K562 (cell line): Measurements from ENCODE around the gene FMOD. TPM values are rescaled to one million over a fixed set of nuclear protein-coding genes. Genes with fewer than 3 reads are reported as not detected.

Experiments
- ATAC-seq: fragments of 200-7000 bp; cut with Tn5 transposase; 3 replicates; pipeline ENCODE4 v1.9.1; 2020; ENCODE audit warnings: moderate library complexity
- BruUV-seq: library from RNA; stranded (reverse); fragments of 400-500 nt; replicated peaks from 2 replicates; lab custom pipeline; 2021; lab: Mats Ljungman, UMichigan
- CTCF ChIA-PET: fragments of 300-600 bp; formaldehyde crosslinking; extraction: SDS; loops from one replicate; lab custom pipeline; 2021; ENCODE audit warnings: low intra/inter-chr PET ratio; lab: Yijun Ruan, JAX
- POLR2A ChIA-PET: fragments of 300-600, 350-650 bp; sonication (Branson Sonifier 250); formaldehyde crosslinking; extraction: SDS; loops from one replicate; lab custom pipeline; 2021; ENCODE audit warnings: antibody characterized with exemption, inconsistent platforms; lab: Yijun Ruan, JAX
- DNase-seq, 4 experiments: peaks; one replicate each; pipeline versions ENCODE4 v3.0.0 to v3.0.0-alpha.2; 2011 to 2018; ENCODE audit warnings: low spot score in 3 of 4, mixed read lengths in 3 of 4; ENCODE audit errors: extremely low read depth in 1 of 4
- FAIRE-seq: peaks from 2 replicates; lab custom pipeline; 2011; peaks lifted over from hg19 to GRCh38; lab: Jason Lieb, UNC
- H2AFZ ChIP-seq: 2 replicates; pipeline ENCODE4 v1.6.0; 2011; ENCODE audit warnings: low read depth, low read length, control low read depth, inconsistent platforms
- H3K27ac ChIP-seq: fragments of 200-600 bp; 3 replicates; pipeline ENCODE4 v1.8.0; 2011; ENCODE audit warnings: low read depth, mild to moderate bottlenecking, control low read depth, inconsistent platforms, low read length, moderate library complexity, mixed read lengths; ENCODE audit errors: extremely low read depth
- H3K27me3 ChIP-seq, 2 experiments: fragments of 300-600 bp in 1 of 2; 2 replicates in 1 of 2; 3 replicates in 1 of 2; pipeline versions ENCODE4 v1.6.0 to v1.8.0; 2011; ENCODE audit warnings: inconsistent platforms in 2 of 2, low read length in 2 of 2, mild to moderate bottlenecking in 1 of 2, mixed read lengths in 1 of 2, moderate library complexity in 1 of 2; ENCODE audit not compliant: control insufficient read depth in 2 of 2, insufficient read depth in 2 of 2
- H3K36me3 ChIP-seq: fragments of 300-600 bp; 3 replicates; pipeline ENCODE4 v1.8.0; 2011; ENCODE audit warnings: mild to moderate bottlenecking, low read length, inconsistent platforms; ENCODE audit not compliant: control insufficient read depth, insufficient read depth
- H3K4me1 ChIP-seq, 2 experiments: fragments of 200-600 bp in 1 of 2; replicated peaks in 1 of 2; 2 replicates in 1 of 2; 3 replicates in 1 of 2; pipeline versions ENCODE4 v1.5.1 to v1.8.0; 2011; ENCODE audit warnings: inconsistent platforms in 2 of 2, low read length in 2 of 2, mild to moderate bottlenecking in 1 of 2, mixed read lengths in 1 of 2, moderate library complexity in 1 of 2; ENCODE audit not compliant: control insufficient read depth in 2 of 2, insufficient read depth in 2 of 2
- H3K4me2 ChIP-seq: 2 replicates; pipeline ENCODE4 v1.6.1; 2011; ENCODE audit warnings: low read length, control low read depth, inconsistent platforms, mixed read lengths; ENCODE audit not compliant: insufficient read depth
- H3K4me3 ChIP-seq: fragments of 200-600 bp; sonication (generic), shearing (Covaris generic); 2 replicates; pipeline ENCODE4 v1.5.1; 2016; ENCODE audit warnings: control low read depth, inconsistent platforms
- H3K79me2 ChIP-seq: fragments of 200-600 bp; 3 replicates; pipeline ENCODE4 v1.8.0; 2011; ENCODE audit warnings: low read length, inconsistent platforms; ENCODE audit not compliant: control insufficient read depth, insufficient read depth
- H3K9ac ChIP-seq, 2 experiments: 2 replicates each; pipeline versions ENCODE4 v1.6.0 to v1.6.1; 2011; ENCODE audit warnings: low read depth in 2 of 2, low read length in 2 of 2, control low read depth in 1 of 2, inconsistent platforms in 1 of 2, mild to moderate bottlenecking in 1 of 2, mixed read lengths in 1 of 2; ENCODE audit not compliant: insufficient read depth in 1 of 2
- H3K9me1 ChIP-seq: one replicate; pipeline ENCODE4 v1.6.0; 2011; ENCODE audit warnings: inconsistent platforms, mild to moderate bottlenecking, low read length, moderate library complexity; ENCODE audit not compliant: control insufficient read depth, insufficient read depth
- H3K9me3 ChIP-seq: replicated peaks from 2 replicates; pipeline ENCODE4 v1.5.1; 2011; ENCODE audit warnings: low read depth, low read length, inconsistent platforms; ENCODE audit not compliant: control insufficient read depth, insufficient read depth
- H4K20me1 ChIP-seq: replicated peaks from 2 replicates; pipeline ENCODE4 v1.6.1; 2011; ENCODE audit warnings: low read length, inconsistent platforms, mixed read lengths; ENCODE audit not compliant: control insufficient read depth, insufficient read depth
- CREB1 ChIP-seq, 2 experiments: sonication (generic) in 1 of 2; formaldehyde crosslinking in 1 of 2; IDR thresholded peaks; 2 replicates each; pipeline versions ENCODE4 v1.6.1 to v1.8.0; 2012 to 2022; ENCODE audit warnings: inconsistent platforms in 1 of 2, mild to moderate bottlenecking in 1 of 2, missing genetic modification reagents in 1 of 2, moderate library complexity in 1 of 2
- CTBP1 ChIP-seq: fragments of 450-650 bp; IDR thresholded peaks from 2 replicates; pipeline ENCODE4 v1.6.1; 2016; ENCODE audit warnings: borderline replicate concordance
- FOXK1 ChIP-seq: sonication (generic); formaldehyde crosslinking; IDR thresholded peaks from 2 replicates; pipeline ENCODE4 v1.8.0; 2022; ENCODE audit warnings: missing genetic modification reagents, mild to moderate bottlenecking, borderline replicate concordance
- GTF2A2 ChIP-seq: IDR thresholded peaks from 2 replicates; pipeline ENCODE4 v1.6.1; 2016; ENCODE audit warnings: mild to moderate bottlenecking, missing genetic modification characterization, missing compliant biosample characterization
- KDM5B ChIP-seq: fragments of 200-600 bp; sonication (generic); IDR thresholded peaks from 2 replicates; pipeline ENCODE4 v1.6.1; 2012; ENCODE audit warnings: low read depth, mild to moderate bottlenecking, moderate library complexity, low read length, control low read depth, inconsistent platforms; ENCODE audit not compliant: insufficient replicate concordance
- MTA2 ChIP-seq: fragments of 450-650 bp; IDR thresholded peaks from 2 replicates; pipeline ENCODE4 v1.6.1; 2016; ENCODE audit warnings: low read depth
- MTA3 ChIP-seq: fragments of 450-650 bp; formaldehyde crosslinking; IDR thresholded peaks from 2 replicates; pipeline ENCODE4 v1.6.1; 2017; ENCODE audit warnings: mild to moderate bottlenecking, borderline replicate concordance
- NCOA1 ChIP-seq: fragments of 450-650 bp; IDR thresholded peaks from 2 replicates; pipeline ENCODE4 v1.6.1; 2016; ENCODE audit warnings: low read depth
- NCOA6 ChIP-seq: fragments of 450-650 bp; IDR thresholded peaks from 2 replicates; pipeline ENCODE4 v1.6.1; 2017; ENCODE audit warnings: mild to moderate bottlenecking
- NFIX ChIP-seq: fragments of 250-450 bp; sonication (Bioruptor Pico); IDR thresholded peaks from 2 replicates; pipeline ENCODE4 v1.4.0; 2020; ENCODE audit warnings: low read depth, mild to moderate bottlenecking, moderate library complexity
- PHF8 ChIP-seq: fragments of 200-600 bp; sonication (generic); IDR thresholded peaks from 2 replicates; pipeline ENCODE4 v1.6.1; 2012; ENCODE audit warnings: mixed run types, mild to moderate bottlenecking, inconsistent platforms, low read length, moderate library complexity, borderline replicate concordance
- PTTG1 ChIP-seq: fragments of 450-650 bp; IDR thresholded peaks from 2 replicates; pipeline ENCODE4 v1.6.1; 2016; ENCODE audit warnings: low read depth, mild to moderate bottlenecking, missing genetic modification characterization, missing compliant biosample characterization
- RNF2 ChIP-seq: sonication (generic); IDR thresholded peaks from 2 replicates; pipeline ENCODE4 v1.6.1; 2016
- SIX5 ChIP-seq, 2 experiments: IDR thresholded peaks; 2 replicates each; pipeline ENCODE4 v1.6.1; 2011; ENCODE audit warnings: low read length in 2 of 2, borderline replicate concordance in 1 of 2, low read depth in 1 of 2, mild to moderate bottlenecking in 1 of 2, moderate library complexity in 1 of 2; ENCODE audit not compliant: insufficient read depth in 1 of 2
- ZFPM2 ChIP-seq: fragments of 250-450 bp; sonication (Bioruptor Pico); IDR thresholded peaks from 2 replicates; pipeline ENCODE4 v1.5.1; 2022; ENCODE audit warnings: mild to moderate bottlenecking
- ZKSCAN8 ChIP-seq: fragments of 200-800 bp; sonication (Bioruptor generic); IDR thresholded peaks from 2 replicates; pipeline ENCODE4 v1.6.1; 2016; ENCODE audit warnings: missing genetic modification characterization, missing compliant biosample characterization
- ZNF316 ChIP-seq: fragments of 450-650 bp; IDR thresholded peaks from 2 replicates; pipeline ENCODE4 v1.6.1; 2016
- ZNF586 ChIP-seq: fragments of 450-650 bp; formaldehyde crosslinking; conservative IDR thresholded peaks from 2 replicates; pipeline ENCODE4 v1.4.0; 2020; ENCODE audit warnings: mild to moderate bottlenecking, moderate library complexity
- WGBS: fragments of 100-300 bp; shearing (Covaris generic); methylation state at CpG from one replicate; pipeline ENCODE4 v1.1.6; 2016; ENCODE audit warnings: low coverage, mixed read lengths; ENCODE audit not compliant: insufficient coverage; ENCODE audit errors: missing lambda C conversion rate; 5-methylcytosine and 5-hydroxymethylcytosine counted together
- in situ Hi-C: fragments of 300-500 bp; cut with MboI; formaldehyde crosslinking; loops from 4 replicates; pipeline ENCODE4 v1.15.0; 2018; ENCODE audit warnings: inconsistent platforms, mixed read lengths
- intact Hi-C: fragments of 100-400 bp; cut with micrococcal nuclease; formaldehyde crosslinking; loops from 2 replicates; pipeline ENCODE4 v1.14.2; 2022
- polyA plus RNA-seq, 8 experiments: library from polyadenylated mRNA; depleted of rRNA in 4 of 8; stranded (reverse) in 5 of 8; unstranded in 3 of 8; fragments of >200 nt; fragmentation: Nextera tagmentation in 2 of 8; fragmentation: Illumina TruSeq in 1 of 8; extraction: Ambion mirVana in 2 of 8; extraction: Trizol in 1 of 8; gene quantifications; 2 replicates each; pipeline versions ENCODE4 v1.2.1 to v1.2.3, GENCODE V29; 2011 to 2014; ENCODE audit warnings: inconsistent platforms in 1 of 8, missing spikeins in 1 of 8
- total RNA-seq, 7 experiments: library from RNA; depleted of rRNA in 6 of 7; stranded (reverse); fragments of >200 nt in 6 of 7; fragmentation: Illumina TruSeq in 2 of 7; extraction: Trizol in 2 of 7; gene quantifications; 2 replicates each; pipeline versions ENCODE4 v1.2.1 to v1.2.3, GENCODE V29; 2011 to 2021; ENCODE audit warnings: low replicate concordance in 1 of 7
- TF ChIP-seq, protein P1 (sequence below): sonication (generic); IDR thresholded peaks from 2 replicates; pipeline ENCODE4 v1.6.1; 2016
- TF ChIP-seq, protein P2 (sequence below): fragments of 250-450 bp; sonication (Bioruptor Pico); IDR thresholded peaks from 2 replicates; pipeline ENCODE4 v1.5.0; 2020; ENCODE audit warnings: mild to moderate bottlenecking

FMOD gene
- total and polyA plus RNA-seq, 9 of the 15 experiments (the other 6 are each of a cell fraction or from before 2014, with no cell fraction given) = 0.03 to 0.13 (median 0.03) TPM; not detected in 6

DNA sequence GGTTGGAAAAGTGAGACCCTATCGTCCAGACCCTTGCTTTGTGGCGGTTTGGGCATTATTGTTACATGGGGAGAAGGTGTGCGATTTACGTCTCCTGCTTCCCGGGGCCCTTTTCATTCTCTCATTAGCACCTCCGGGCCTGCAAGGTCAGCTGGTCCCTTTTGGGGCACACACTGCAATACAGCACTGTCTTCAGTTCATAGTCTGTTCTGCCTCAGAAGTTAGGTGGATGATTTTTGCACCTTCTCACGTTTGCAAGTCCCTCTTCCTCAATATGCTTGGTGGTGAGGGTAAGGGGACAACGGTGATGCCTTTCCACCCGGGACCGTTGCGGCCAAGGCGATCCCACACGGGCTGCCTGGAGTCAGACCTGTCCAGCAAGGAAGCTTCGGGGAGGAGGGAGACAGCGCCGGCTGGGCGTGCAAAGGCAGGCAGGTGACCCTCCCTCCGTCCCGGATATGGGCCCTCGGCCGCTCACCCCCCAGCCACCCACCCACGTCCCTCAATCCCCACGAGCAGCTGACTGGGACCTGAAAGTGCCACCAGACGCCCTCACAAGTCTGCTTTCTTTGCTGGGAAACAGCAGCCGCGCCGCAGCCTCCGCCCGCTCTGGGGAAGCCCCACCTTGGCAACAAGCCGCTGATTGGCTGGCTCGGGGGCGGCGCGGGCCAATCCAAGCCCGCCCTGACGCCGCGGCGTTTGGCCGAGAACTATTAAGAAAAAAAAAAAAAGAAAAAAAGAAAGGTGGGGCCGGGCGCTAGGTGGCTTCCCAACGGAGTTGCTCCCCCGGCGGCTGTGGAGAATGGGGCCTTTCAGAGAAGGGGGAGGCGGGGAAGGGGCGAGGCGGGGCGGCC, 23.9 kb downstream of the FMOD start:
- ATAC-seq (peak; percentile 98), FAIRE-seq (peak; percentile 74), DNase-seq (peak; percentile 96 to 99 (median 99))
- H3K9me3 ChIP-seq = no peaks in the 10 kb centered on the region
- BruUV-seq = no TSS peak
- H3K79me2 ChIP-seq = no peaks in the 10 kb centered on the region
- H3K4me2 ChIP-seq = peak overlapping the region; percentile 93
- H3K9me1 ChIP-seq = no peaks in the 10 kb centered on the region
- no peaks in the 10 kb centered on the region for H3K36me3 ChIP-seq
- peaks cover 10 to 27% of the 10 kb centered on the region in 2 experiments; a peak in 4 of 5 replicates for H3K27me3 ChIP-seq
- H4K20me1 ChIP-seq = no peaks in the 10 kb centered on the region
- H3K4me3 ChIP-seq = peak overlapping the region; percentile 41
- peak overlapping the region; percentile 47 to 91; a peak in 3 of 4 replicates for H3K9ac ChIP-seq
- H3K4me1 ChIP-seq = peaks cover 25 to 31% of the 10 kb centered on the region in 2 experiments; a peak in 4 of 5 replicates
- peak overlapping the region; percentile 92 for H2AFZ ChIP-seq
- peak overlapping the region; percentile 14; the same call in 2 of the 3 replicates for H3K27ac ChIP-seq
- 3% methylated on average over 40 of the region's 49 CpGs for WGBS
- POLR2A ChIA-PET = interaction anchor here (0.5 to 9.3 kb wide), 15 partner anchors 8 to 1087 kb away, joined by 3 to 117 read pairs (median 3); partner anchors contain the start of gene BTG2
- intact Hi-C loops = loop anchor here (1.0 kb wide), 2 partner anchors 21 to 54 kb away; no protein-coding TSS in a partner anchor
- CTCF ChIA-PET = interaction anchor here (1.0 to 3.5 kb wide), 3 partner anchors 14 to 58 kb away, joined by 5 to 38 read pairs (median 6); no protein-coding TSS in a partner anchor
- in situ Hi-C loops = no loop called here
- TF ChIP-seq FOXK1 (CRISPR knock-in tag) (no peak), SIX5 (IDR thresholded peaks at IDR 0.05; ENCODE audit: borderline replicate concordance in 1 of 2, insufficient read depth in 1 of 2, low read depth in 1 of 2, low read length in 2 of 2) (no peak), ZKSCAN8 (no peak; the same call in 1 of the 2 replicates), KDM5B (no peak), ZNF316 (no peak), MTA3 (no peak), CREB1 (IDR thresholded peaks at IDR 0.05) (no peak), CREB1 (CRISPR knock-in tag; IDR thresholded peaks at IDR 0.05) (peak; percentile 18; the same call in 1 of the 2 replicates), PTTG1 (no peak), GTF2A2 (tag) (no peak), NCOA1 (no peak), MTA2 (no peak), PHF8 (peak; percentile 56; the same call in 1 of the 2 replicates), NFIX (CRISPR knock-in tag) (no peak), CTBP1 (no peak), ZNF586 (CRISPR knock-in tag) (no peak), RNF2 (0 out of 2 replicates have a peak, but pooled peaks have one; percentile 15), NCOA6 (no peak), ZFPM2 (CRISPR knock-in tag) (no peak)
- TF ChIP-seq, protein P1, sequence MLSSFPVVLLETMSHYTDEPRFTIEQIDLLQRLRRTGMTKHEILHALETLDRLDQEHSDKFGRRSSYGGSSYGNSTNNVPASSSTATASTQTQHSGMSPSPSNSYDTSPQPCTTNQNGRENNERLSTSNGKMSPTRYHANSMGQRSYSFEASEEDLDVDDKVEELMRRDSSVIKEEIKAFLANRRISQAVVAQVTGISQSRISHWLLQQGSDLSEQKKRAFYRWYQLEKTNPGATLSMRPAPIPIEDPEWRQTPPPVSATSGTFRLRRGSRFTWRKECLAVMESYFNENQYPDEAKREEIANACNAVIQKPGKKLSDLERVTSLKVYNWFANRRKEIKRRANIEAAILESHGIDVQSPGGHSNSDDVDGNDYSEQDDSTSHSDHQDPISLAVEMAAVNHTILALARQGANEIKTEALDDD = no peak
- TF ChIP-seq, protein P2, sequence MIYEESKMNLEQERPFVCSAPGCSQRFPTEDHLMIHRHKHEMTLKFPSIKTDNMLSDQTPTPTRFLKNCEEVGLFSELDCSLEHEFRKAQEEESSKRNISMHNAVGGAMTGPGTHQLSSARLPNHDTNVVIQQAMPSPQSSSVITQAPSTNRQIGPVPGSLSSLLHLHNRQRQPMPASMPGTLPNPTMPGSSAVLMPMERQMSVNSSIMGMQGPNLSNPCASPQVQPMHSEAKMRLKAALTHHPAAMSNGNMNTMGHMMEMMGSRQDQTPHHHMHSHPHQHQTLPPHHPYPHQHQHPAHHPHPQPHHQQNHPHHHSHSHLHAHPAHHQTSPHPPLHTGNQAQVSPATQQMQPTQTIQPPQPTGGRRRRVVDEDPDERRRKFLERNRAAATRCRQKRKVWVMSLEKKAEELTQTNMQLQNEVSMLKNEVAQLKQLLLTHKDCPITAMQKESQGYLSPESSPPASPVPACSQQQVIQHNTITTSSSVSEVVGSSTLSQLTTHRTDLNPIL = no peak
